ENCODE results near the gene STAT4.

Gene STAT4

DNA sequence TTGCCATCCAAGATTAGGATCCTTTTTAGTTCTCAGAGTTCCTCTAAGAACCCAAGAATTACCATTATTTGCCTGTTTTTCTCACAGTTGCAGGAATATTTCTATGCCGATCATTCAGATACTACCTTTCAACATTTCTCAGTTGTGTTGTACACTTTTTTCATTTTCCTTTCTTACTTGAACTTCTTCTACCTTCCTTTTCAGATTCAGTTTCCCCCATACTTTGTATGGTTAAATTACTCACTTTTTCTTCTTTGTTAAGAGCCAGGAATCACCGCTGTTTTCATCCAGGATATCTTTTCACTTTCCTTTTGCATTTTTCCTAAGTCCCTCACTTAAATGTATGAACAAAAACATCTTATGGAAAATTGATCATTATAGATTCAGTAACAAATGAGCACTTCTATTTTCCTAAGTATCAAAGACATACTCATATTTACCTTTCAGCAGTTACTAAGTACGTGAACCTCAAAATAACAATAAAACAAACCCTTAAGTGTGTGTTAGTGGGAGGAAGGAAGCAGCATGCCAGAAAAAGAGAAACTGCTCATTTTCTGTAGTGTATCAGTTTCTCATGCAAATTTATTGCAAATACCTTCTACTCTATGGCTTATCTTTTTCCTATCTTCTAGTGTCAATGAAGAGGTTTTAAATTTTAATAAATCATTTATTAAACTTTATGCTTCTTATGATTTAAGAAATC is 72.5 kb downstream of the STAT4 start:
- no peak for FAIRE-seq

- FAIRE-seq = no peak
These were observed 80.5 kb downstream of the STAT4 start for GRCh38 chr2:191070276-191070675.

DNA sequence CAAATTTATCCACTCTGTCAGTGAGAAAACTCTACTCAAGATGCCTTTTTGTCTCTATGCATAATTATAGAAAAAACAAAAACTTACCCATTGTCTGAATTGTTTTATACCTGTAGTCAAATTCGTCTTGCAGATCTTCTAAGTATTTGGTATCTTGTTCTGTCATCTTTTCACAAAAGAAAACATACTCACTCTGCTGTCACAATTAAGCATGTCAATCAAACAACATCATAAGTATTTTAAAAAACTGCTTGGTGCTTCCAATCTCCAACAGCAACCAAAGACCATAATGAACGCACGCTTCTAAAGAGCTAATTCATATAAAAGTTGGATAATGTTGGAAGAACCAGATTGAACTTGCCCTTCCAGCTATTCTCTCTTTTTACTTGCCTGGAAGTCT is 81.2 kb downstream of the STAT4 start:
- no peak for FAIRE-seq

- no peak for FAIRE-seq
These were observed 83.9 kb downstream of the STAT4 start for GRCh38 chr2:191066919-191067233.

DNA sequence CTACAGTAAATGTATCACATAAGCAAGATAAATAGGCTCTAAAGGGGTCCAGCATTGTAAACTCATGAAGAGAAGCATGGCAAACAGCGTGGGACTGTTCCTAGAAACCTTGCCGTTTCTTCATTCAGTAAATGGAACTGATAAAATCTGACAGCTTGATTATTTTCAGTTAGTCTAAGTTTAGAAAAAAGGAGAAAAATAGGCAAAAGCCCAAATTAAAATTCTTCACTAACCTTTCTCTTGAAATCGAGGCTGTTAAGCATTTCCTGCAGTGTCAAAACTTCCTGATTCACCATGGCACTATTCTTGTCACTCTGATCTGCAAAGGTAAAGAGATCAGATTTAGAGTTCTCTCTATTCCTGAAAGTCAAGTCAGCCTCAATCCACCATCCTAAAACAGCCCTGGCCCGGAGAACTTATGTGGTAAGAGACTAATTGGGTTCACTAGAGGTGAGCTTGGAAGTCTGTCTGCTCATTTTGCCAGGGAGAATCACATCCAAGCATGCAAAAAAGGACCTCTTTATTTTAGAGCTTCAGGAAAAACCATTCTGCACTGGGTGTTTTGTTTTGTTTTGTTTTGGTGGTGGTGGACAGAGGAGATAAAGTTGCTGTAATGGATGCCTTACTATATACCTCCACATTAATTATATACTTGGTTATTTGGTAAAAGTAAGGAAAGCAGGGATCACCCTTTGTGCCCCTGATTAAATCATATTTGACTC is 84.4 kb downstream of the STAT4 start:
- no peak for FAIRE-seq

DNA sequence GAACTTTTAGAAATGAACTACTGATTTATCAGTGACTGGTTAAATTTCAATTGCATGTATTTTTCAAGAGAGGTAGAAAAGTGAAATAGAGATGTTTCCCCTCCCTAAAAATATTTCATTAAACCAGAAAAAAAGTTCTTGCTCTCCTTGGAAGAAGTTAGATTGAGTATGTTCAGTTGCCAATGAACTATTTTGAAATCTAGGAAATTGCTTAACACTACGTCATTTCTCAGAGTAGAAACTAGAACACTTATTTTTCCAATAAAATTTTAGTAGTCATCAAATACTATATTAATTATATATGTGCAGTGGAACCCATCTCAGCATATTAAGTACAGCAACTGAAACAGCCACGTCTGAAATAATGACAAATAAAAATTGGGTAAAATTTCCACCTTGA is 85.0 kb downstream of the STAT4 start:
- no peak for FAIRE-seq

DNA sequence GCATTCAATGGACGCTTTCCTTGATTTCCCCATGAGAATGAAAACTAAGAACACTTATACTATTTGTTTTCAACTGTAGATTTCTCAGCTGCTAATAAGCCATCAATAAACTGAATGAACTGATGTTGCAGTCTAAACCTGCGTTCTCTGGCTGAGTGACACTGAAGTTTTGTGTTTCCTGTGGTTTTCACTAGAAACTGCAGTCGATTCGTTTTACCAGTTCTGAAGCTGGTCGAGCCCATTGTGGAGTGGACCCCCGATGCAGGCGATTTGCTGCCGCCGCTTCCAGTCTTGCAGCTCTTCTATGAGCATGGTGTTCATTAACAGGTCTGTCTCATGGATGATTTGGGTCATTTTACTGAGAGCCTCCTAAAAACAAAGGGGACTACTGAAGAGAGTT is 86.2 kb downstream of the STAT4 start:
- FAIRE-seq = no peak

GRCh38 chr2:191063584-191063983 is 87.2 kb downstream of the STAT4 start:
- no peak for FAIRE-seq

- no peak for FAIRE-seq
These were observed 89.3 kb downstream of the STAT4 start for GRCh38 chr2:191061381-191061980.

GRCh38 chr2:191059308-191059707 is 91.5 kb downstream of the STAT4 start:
- FAIRE-seq = no peak

- no peak for FAIRE-seq
These were observed 94.6 kb downstream of the STAT4 start for GRCh38 chr2:191056228-191056627.

- no peak for FAIRE-seq
These were observed 97.5 kb downstream of the STAT4 start for GRCh38 chr2:191053256-191053655.

- FAIRE-seq = peak; percentile 28
These were observed 98.7 kb downstream of the STAT4 start for GRCh38 chr2:191051825-191052778.

DNA sequence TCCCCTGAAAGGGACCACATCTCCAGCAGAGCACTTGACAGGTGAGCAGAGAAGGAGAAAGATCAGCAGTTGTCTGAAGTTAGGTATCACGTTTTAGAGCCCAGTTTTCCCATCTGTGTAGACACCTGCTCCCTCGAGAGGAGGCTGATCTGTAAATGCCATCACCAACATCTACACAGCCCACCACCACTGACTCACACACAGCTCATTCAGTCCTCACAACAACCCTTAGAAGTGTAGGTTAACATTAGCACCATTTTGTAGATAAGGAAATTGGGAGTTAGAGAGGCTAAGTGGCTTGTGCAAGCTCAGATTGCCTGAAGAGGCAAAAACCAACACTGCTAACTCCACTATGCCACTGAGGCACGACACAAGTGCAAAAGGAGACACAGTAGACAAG is 99.6 kb downstream of the STAT4 start:
- FAIRE-seq = no peak

DNA sequence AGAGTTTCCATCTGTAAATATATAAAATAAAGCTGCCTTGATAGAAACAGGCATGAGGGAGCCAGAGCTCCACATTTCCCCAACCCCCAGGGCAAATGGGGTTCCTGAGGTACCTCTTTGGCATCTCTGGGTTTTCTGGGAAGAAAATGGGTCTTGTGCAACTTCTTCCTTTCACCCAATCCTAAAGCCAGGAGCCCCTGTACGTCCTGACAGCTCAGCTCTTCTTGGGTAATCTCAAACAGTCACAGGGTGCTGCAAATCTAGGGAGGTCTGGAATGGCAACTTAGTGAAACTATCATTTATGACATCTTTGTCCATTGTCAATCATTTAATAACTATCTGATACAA is 100.2 kb downstream of the STAT4 start:
- no peak for FAIRE-seq

GRCh38 chr2:191049728-191050639 is 100.8 kb downstream of the STAT4 start:
- no peak for FAIRE-seq

DNA sequence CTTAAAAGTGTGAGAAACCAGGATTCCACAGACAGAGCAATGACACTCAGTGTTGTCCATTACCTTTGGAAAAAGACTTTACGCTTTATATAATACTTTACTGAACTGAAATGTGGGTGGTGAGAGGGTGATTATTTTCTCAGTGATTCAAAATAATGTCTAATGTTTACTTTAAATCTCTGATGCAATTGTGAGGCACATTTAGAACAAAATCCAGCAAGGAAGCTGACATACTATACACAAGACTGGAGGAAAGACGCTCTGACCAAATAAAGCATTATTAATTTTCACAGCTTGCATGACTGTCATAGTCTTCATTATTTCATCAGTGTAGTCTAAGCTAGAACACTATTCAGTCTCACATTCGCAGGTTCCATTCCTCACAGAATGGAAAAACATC is 102.7 kb downstream of the STAT4 start:
- FAIRE-seq = no peak

GRCh38 chr2:191045141-191045540 is 105.7 kb downstream of the STAT4 start:
- FAIRE-seq = no peak

DNA sequence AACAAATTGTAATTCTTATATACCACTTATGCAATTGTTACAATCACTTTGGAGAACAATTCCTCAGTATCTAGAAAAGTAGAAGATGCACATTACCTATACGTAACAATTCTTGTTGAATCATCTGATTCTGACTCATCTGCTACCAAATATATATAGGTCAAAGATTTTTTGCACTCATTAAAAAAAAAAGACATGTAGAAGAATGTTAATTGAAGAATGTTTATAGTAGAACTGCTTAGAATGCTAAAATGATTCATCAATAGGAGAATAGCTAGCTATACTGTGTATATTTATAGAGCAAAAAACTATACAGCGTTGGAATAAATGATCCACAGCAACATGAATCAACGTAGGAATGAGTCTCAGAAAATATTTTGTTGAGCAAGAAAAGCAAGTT is 107.4 kb downstream of the STAT4 start:
- FAIRE-seq = no peak

DNA sequence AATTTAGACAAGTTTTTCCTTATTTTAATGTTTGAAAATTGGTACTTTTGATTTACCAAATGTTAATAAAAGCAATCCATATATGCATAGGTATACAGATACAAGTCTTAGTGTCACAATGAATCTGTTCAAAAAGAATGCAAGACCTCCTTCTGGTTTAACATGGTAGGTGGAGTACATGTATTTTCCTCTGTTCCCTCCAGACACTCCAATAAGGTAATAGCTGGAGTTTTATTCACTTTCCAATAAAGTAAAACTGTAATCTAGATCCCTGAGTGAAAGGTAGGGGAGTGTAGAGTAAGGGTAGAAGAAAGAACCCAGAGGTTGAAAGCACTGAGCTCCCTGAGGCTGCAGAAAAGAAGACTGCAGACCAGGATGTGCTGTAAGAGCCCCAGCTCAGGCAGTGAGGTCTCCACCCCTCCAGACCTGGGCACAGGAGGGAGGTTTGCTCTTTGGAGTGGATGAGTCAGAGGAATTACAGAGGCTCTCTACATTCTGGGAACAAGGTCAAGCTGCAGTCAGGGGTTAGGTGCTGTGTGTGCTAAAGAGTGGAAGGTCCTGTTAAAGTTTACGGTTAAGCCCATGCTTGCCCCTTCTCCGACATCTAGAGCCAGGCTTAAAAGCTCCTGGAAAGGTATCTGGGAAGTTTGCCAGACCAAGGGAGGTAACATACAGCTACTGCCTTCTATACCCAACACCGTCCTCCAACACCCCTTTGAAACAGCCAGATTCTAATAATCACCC is 109.2 kb downstream of the STAT4 start:
- no peak for FAIRE-seq

- no peak for FAIRE-seq
These were observed 111.2 kb downstream of the STAT4 start for GRCh38 chr2:191039616-191040015.
